Vagina (tissue), 2 donors: Measurements from ENCODE around the gene FRG1.

ENCODE experiments used
- CTCF ChIP-seq, 3 experiments: fragments of 450-650 bp in 2 of 3; fragments of 200-600 bp in 1 of 3; sonication (generic) in 1 of 3; IDR thresholded peaks; one replicate each; pipeline ENCODE4 v1.5.1; 2017 to 2019; ENCODE audit warnings: antibody characterized with exemption in 3 of 3, mild to moderate bottlenecking in 2 of 3, moderate library complexity in 2 of 3
- POLR2A ChIP-seq, 2 donors: fragments of 450-650 bp; IDR thresholded peaks; one replicate each; pipeline ENCODE4 v1.6.1; 2017; ENCODE audit warnings: antibody characterized with exemption in 2 of 2, mild to moderate bottlenecking in 2 of 2, moderate library complexity in 2 of 2

GRCh38 chr4:189979196-189980047 is 38.8 kb downstream of the FRG1 start:
- TF ChIP-seq CTCF (IDR thresholded peaks at IDR 0.05): no peak
- no peak for TF ChIP-seq POLR2A (IDR thresholded peaks at IDR 0.05)
